Type B pancreatic cell (in vitro differentiated cells): ENCODE results near the gene CEMIP. TPM values are rescaled to one million over a fixed set of nuclear protein-coding genes. Genes with fewer than 3 reads are reported as not detected.
A peak's percentile ranks its signal among the peaks of the same experiment; 100 is the strongest.

Source experiments
- DNase-seq: peaks from one replicate; pipeline ENCODE4 v3.0.0; 2021; ENCODE audit warnings: mixed read lengths; ENCODE audit not compliant: unreplicated experiment; ENCODE audit errors: extremely low spot score
- H3K27ac Mint-ChIP-seq: 2 replicates; pipeline ENCODE4 v1.8.0; 2021; ENCODE audit warnings: mild to moderate bottlenecking, mixed read lengths
- H3K27me3 Mint-ChIP-seq: 2 replicates; pipeline ENCODE4 v1.8.0; 2021; ENCODE audit warnings: mixed read lengths
- H3K36me3 Mint-ChIP-seq: 2 replicates; pipeline ENCODE4 v1.8.0; 2021; ENCODE audit warnings: mixed read lengths
- H3K4me1 Mint-ChIP-seq: one replicate; pipeline ENCODE4 v1.8.0; 2021; ENCODE audit warnings: mixed read lengths; ENCODE audit not compliant: unreplicated experiment
- H3K4me3 Mint-ChIP-seq: 2 replicates; pipeline ENCODE4 v1.8.0; 2021; ENCODE audit warnings: mild to moderate bottlenecking, mixed read lengths
- H3K9me3 Mint-ChIP-seq: 2 replicates; pipeline ENCODE4 v1.8.0; 2021; ENCODE audit warnings: mixed read lengths
- CTCF ChIP-seq: fragments of 200-600 bp; sonication (generic); conservative IDR thresholded peaks from 2 replicates; pipeline ENCODE4 v1.5.0; 2021; ENCODE audit warnings: antibody characterized with exemption, mild to moderate bottlenecking
- total RNA-seq: library from RNA; stranded (reverse); gene quantifications from 2 replicates; pipeline ENCODE4 v1.2.1, GENCODE V29; 2021; ENCODE audit warnings: low replicate concordance

Gene CEMIP
- total RNA-seq, 1 donor from 2014 or later = 16.4 TPM

- H3K4me1 Mint-ChIP-seq = peaks cover 13% of the 10 kb centered on the region
- TF ChIP-seq CTCF = no peak
- peaks cover 5% of the 10 kb centered on the region for H3K36me3 Mint-ChIP-seq
- H3K27ac Mint-ChIP-seq = no peak overlapping the region
- H3K27me3 Mint-ChIP-seq = no peaks in the 10 kb centered on the region
- H3K9me3 Mint-ChIP-seq = no peaks in the 10 kb centered on the region
- H3K4me3 Mint-ChIP-seq = no peak overlapping the region
- DNase-seq = no peak
Measured at GRCh38 chr15:80992006-80992405, 212.8 kb downstream of the CEMIP start.

- Mint-ChIP-seq H3K4me1 (peaks cover 11% of the 10 kb centered on the region), H3K4me3 (no peak overlapping the region), H3K36me3 (peaks cover 5% of the 10 kb centered on the region), H3K27ac (no peak overlapping the region), H3K9me3 (no peaks in the 10 kb centered on the region), H3K27me3 (no peaks in the 10 kb centered on the region)
- DNase-seq = no peak
- TF ChIP-seq CTCF = no peak
Measured at GRCh38 chr15:80992441-80992840, 213.3 kb downstream of the CEMIP start.

- TF ChIP-seq CTCF = peak; percentile 72
- Mint-ChIP-seq H3K4me3 (no peak overlapping the region), H3K27ac (no peak overlapping the region), H3K36me3 (no peaks in the 10 kb centered on the region), H3K9me3 (no peaks in the 10 kb centered on the region), H3K4me1 (peaks cover 9% of the 10 kb centered on the region), H3K27me3 (no peaks in the 10 kb centered on the region)
- DNase-seq = no peak
Measured at GRCh38 chr15:80996247-80996646, 217.1 kb downstream of the CEMIP start.

- DNase-seq = no peak
- no peaks in the 10 kb centered on the region for H3K27me3 Mint-ChIP-seq
- no peak overlapping the region for H3K27ac Mint-ChIP-seq
- H3K36me3 Mint-ChIP-seq = no peaks in the 10 kb centered on the region
- no peak for TF ChIP-seq CTCF
- H3K4me1 Mint-ChIP-seq = peaks cover 9% of the 10 kb centered on the region
- H3K4me3 Mint-ChIP-seq = no peak overlapping the region
- no peaks in the 10 kb centered on the region for H3K9me3 Mint-ChIP-seq
Measured at GRCh38 chr15:80997692-80998091, 218.5 kb downstream of the CEMIP start.

- peaks cover 9% of the 10 kb centered on the region for H3K4me1 Mint-ChIP-seq
- H3K4me3 Mint-ChIP-seq = peak overlapping the region; percentile 29
- no peaks in the 10 kb centered on the region for H3K9me3 Mint-ChIP-seq
- TF ChIP-seq CTCF = no peak
- H3K36me3 Mint-ChIP-seq = peaks cover under 1% of the 10 kb centered on the region
- no peaks in the 10 kb centered on the region for H3K27me3 Mint-ChIP-seq
- H3K27ac Mint-ChIP-seq = peak overlapping the region; percentile 70
- DNase-seq = no peak
Measured at GRCh38 chr15:80998251-80998650, 219.1 kb downstream of the CEMIP start.

GRCh38 chr15:80999623-81000036 lies 220.5 kb downstream of the CEMIP start:
- DNase-seq = no peak
- no peaks in the 10 kb centered on the region for H3K27me3 Mint-ChIP-seq
- no peak for TF ChIP-seq CTCF
- no peaks in the 10 kb centered on the region for H3K9me3 Mint-ChIP-seq
- H3K4me3 Mint-ChIP-seq = peak overlapping the region; percentile 98
- H3K4me1 Mint-ChIP-seq = peaks cover 19% of the 10 kb centered on the region
- peak overlapping the region; percentile 95 for H3K27ac Mint-ChIP-seq
- peaks cover 11% of the 10 kb centered on the region for H3K36me3 Mint-ChIP-seq
